Suprapubic skin (tissue), 4 donors: ENCODE results near the gene P2RX2.

ENCODE experiments used
- CTCF ChIP-seq, 2 donors: fragments of 200-600 bp in 1 of 2; fragments of 450-650 bp in 1 of 2; sonication (generic) in 1 of 2; IDR thresholded peaks; one replicate each; pipeline ENCODE4 v1.5.1; 2016 to 2019; ENCODE audit warnings: antibody characterized with exemption in 2 of 2, mild to moderate bottlenecking in 1 of 2, moderate library complexity in 1 of 2
- EP300 ChIP-seq: sonication (generic); formaldehyde crosslinking; IDR thresholded peaks from one replicate; pipeline ENCODE4 v1.6.1; 2017; ENCODE audit warnings: antibody characterized with exemption
- POLR2A ChIP-seq, 2 donors: fragments of 450-650 bp; IDR thresholded peaks; one replicate each; pipeline ENCODE4 v1.6.1; 2017; ENCODE audit warnings: antibody characterized with exemption in 2 of 2, mild to moderate bottlenecking in 2 of 2, moderate library complexity in 2 of 2
- POLR2AphosphoS5 ChIP-seq, 3 donors: sonication (generic); formaldehyde crosslinking; IDR thresholded peaks; one replicate each; pipeline ENCODE4 v1.6.1; 2017; ENCODE audit warnings: antibody characterized with exemption in 3 of 3

DNA sequence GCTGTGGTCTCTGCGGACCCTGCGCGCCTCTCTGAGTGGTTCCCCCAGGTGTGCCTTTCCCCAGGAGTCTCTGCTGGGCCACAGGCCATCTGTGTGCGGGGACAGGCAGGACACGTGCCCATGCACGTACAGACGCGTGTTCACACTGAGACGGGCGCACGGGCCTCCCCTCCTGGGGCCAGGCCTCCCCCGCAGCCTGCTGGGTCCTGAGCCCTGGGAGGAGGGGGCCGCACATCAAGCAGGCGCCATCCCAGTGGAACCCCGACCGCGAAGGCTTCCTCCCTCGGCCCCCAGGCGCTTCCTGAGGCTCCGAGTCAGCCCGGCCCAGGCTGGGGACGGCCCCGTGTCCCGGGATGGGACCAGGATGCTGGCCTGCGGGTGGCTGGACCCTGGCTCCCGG lies 47.9 kb upstream of the P2RX2 start:
- TF ChIP-seq CTCF (IDR thresholded peaks at IDR 0.05) (no peak), POLR2A (IDR thresholded peaks at IDR 0.05) (no peak), POLR2AphosphoS5 (IDR thresholded peaks at IDR 0.05) (no peak), EP300 (no peak)
